HG03432 (cell line): Measurements from ENCODE around the gene LTA.
A peak's percentile ranks its signal among the peaks of the same experiment; 100 is the strongest.

Experiments used
- ATAC-seq: cut with Tn5 transposase; IDR thresholded peaks from one replicate; pipeline ENCODE4 v1.9.1; 2021; ENCODE audit warnings: mild to moderate bottlenecking, moderate library complexity; ENCODE audit not compliant: unreplicated experiment

The LTA gene

DNA sequence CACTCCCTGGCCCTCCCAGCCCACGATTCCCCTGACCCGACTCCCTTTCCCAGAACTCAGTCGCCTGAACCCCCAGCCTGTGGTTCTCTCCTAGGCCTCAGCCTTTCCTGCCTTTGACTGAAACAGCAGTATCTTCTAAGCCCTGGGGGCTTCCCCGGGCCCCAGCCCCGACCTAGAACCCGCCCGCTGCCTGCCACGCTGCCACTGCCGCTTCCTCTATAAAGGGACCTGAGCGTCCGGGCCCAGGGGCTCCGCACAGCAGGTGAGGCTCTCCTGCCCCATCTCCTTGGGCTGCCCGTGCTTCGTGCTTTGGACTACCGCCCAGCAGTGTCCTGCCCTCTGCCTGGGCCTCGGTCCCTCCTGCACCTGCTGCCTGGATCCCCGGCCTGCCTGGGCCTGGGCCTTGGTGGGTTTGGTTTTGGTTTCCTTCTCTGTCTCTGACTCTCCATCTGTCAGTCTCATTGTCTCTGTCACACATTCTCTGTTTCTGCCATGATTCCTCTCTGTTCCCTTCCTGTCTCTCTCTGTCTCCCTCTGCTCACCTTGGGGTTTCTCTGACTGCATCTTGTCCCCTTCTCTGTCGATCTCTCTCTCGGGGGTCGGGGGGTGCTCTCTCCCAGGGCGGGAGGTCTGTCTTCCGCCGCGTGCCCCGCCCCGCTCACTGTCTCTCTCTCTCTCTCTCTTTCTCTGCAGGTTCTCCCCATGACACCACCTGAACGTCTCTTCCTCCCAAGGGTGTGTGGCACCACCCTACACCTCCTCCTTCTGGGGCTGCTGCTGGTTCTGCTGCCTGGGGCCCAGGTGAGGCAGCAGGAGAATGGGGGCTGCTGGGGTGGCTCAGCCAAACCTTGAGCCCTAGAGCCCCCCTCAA lies at the start of gene LTA:
LTA (plus strand) TSS at position 249 of the 871 bp plus-strand sequence; CDS start at position 703, 454 bp downstream.
- ATAC-seq = peak; percentile 33

- ATAC-seq = no peak
These were observed 46.5 kb upstream of the LTA start for GRCh38 chr6:31525553-31525931.

DNA sequence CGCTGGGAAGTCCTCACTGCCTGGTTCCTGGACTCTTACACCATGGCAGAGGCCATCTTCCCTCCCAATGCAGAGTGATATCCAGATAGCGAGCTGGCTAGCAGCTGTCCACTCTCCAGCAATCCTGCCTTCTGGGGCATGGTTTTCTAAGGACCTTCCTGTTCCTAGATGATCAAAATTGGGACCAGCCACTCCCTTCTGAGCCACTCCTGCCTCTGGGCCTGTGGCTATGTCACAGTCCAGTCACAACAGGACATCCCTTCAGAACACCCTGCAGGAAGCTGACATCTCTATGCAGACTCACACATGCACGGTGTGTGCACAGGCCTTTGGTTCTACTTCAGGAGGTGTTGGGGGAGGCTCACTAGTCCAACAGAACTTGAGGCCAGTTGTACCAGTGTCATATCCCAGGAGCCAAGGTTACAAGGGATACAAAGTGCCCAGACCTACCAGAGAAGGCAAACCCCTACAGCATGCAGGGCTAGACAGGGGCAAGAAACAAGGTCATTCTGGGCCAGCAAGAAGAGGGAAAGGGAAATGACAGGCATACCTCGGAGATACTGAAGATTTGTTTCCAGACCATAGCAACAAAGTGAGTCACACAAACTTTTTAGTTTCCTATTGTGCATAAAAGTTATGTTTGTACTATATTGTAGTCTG lies 46.0 kb upstream of the LTA start:
- ATAC-seq = no peak

GRCh38 chr6:31528307-31528777 lies 43.7 kb upstream of the LTA start:
- no peak for ATAC-seq

GRCh38 chr6:31528821-31529328 lies 43.2 kb upstream of the LTA start, which contains the start of gene MCCD1:
TSS of gene MCCD1 (plus strand) at chr6:31528962. CDS start at chr6:31529015, 53 bp downstream.
- ATAC-seq = no peak

GRCh38 chr6:31529329-31530150 lies 42.5 kb upstream of the LTA start:
- no peak for ATAC-seq

DNA sequence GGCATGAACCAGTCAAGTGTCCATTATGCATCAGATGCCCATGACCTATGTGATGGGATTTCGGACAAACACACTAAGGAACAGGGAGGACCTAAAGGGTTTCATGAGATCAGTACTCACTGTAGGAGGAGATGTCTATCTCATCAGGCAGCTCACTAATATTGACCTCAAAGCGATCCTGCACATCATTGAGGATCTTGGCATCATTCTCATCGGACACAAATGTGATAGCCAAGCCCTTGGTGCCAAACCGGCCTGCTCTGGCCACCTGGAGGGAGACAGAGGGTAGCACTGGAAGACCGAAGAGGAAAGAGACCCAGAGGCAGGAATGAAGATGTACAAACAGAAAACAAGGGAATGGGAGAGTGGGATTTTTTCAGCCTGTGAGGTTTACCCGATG lies 41.4 kb upstream of the LTA start:
- ATAC-seq = no peak

GRCh38 chr6:31531162-31531561 lies 40.9 kb upstream of the LTA start:
- ATAC-seq = no peak

GRCh38 chr6:31531771-31532643 lies 40.1 kb upstream of the LTA start:
- no peak for ATAC-seq

- ATAC-seq = no peak
These were observed 39.2 kb upstream of the LTA start for GRCh38 chr6:31532644-31533454.

GRCh38 chr6:31533455-31533841 lies 38.6 kb upstream of the LTA start:
- ATAC-seq = no peak

GRCh38 chr6:31534011-31534410 lies 38.1 kb upstream of the LTA start:
- ATAC-seq = no peak

DNA sequence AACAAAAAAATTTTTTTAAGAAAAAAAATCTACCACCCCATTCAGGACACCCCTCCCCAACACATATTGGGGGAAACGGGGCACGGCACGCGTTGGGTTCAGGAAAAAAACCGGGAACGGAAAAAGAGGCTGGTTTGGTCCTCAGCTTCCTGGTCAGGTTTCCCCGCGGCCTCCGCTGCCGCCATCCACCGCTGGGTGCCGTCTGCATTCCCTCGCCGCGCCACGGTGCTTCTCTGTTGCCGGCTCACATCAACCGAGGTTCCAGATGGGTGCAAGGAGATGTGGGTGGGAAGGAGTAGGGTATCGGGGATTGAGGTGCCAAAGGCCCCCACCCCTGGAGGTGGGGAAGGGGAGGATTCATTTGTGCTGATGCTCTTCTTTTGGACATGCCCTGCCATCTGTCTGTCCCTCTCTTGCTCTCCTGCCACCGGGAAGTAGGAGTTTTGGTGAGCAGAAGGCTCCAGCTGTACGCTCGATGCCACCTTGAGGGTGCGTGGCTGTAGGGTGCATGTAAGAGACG lies 37.5 kb upstream of the LTA start:
- ATAC-seq = no peak

- no peak for ATAC-seq
These were observed 36.4 kb upstream of the LTA start for GRCh38 chr6:31535538-31536324.

- no peak for ATAC-seq
These were observed 33.2 kb upstream of the LTA start for GRCh38 chr6:31538805-31539400.

DNA sequence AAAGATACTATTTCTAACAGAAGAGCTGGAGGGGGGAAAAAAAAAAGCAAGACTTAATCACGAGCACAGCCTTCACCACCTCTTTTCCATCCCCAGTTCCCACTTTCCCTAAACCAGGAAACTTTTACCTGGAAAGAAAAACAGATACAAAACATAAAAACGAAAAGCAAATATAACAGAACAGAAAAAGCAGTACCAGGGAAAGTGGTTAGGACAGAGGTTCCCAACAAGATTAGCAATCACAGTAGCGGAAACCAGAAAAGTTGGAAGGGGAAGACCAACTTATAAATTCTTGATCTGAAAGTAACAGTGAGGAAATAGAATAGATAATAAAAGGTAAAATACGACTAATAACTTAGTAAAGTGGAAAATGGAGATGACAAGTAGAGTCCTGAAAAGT lies 31.4 kb upstream of the LTA start:
- no peak for ATAC-seq

DNA sequence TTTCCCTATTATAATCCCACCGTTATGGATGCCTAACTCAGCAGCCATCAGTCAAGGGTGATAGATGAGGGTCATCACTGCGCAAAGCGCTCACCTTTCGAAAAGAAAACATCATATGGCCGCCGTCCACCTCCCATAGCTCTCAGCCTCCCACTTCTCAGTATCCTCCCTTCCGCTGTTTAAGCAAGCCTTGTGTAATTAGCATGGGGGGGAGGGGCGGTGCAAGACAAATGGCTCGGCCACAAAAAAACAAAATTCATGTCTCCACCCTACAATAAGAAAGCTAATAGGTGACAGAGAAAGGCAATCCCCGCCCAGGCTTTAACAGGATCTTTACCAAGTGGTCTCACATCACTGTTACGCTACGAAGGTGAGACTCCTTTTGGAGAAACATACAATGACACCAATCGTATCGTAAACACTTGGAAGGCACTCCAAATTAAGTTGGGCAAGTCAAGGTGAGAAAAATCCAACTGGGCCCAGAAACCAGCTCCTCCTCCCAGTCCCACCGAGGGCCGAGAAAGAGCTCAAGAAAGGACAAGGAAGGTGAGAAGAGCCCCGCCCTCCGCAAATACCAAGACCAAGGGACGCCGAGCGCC lies 30.9 kb upstream of the LTA start:
- no peak for ATAC-seq
